OCI-LY1 (cell line): Measurements from ENCODE around the gene NDFIP2.

Experiments
- EZH2 ChIP-seq: fragments of 200-600 bp; sonication (generic), shearing (Covaris generic); IDR thresholded peaks from 2 replicates; pipeline ENCODE4 v1.8.0; 2017; ENCODE audit warnings: borderline replicate concordance, mixed run types, mild to moderate bottlenecking, antibody characterized with exemption, low read length, moderate library complexity, mixed read lengths
- TF ChIP-seq, protein P1 (sequence below): fragments of 200-600 bp; sonication (generic), shearing (Covaris generic); IDR thresholded peaks from 2 replicates; pipeline ENCODE4 v1.5.1; 2017; ENCODE audit warnings: mild to moderate bottlenecking, antibody characterized with exemption, low read length, moderate library complexity, mixed read lengths

DNA sequence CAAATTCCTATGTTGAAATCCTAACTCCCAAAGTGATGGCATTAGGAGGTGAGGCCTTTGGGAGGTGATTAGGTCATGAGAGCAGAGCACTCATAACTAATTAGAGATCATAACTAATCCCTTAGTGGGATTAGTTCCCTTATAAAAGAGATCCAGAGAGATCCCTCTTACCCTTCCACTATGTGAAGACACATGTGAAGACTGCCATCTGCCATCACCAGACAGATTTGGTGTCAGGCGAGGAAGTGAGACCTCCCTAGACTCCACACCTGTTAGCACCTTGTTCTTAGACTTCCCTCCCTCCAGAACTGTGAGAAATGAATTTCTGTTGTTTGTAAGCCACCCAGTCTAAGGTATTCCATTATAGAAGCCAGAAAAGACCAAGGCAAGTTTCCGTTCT, 112.2 kb downstream of the NDFIP2 start:
- TF ChIP-seq, protein P1, sequence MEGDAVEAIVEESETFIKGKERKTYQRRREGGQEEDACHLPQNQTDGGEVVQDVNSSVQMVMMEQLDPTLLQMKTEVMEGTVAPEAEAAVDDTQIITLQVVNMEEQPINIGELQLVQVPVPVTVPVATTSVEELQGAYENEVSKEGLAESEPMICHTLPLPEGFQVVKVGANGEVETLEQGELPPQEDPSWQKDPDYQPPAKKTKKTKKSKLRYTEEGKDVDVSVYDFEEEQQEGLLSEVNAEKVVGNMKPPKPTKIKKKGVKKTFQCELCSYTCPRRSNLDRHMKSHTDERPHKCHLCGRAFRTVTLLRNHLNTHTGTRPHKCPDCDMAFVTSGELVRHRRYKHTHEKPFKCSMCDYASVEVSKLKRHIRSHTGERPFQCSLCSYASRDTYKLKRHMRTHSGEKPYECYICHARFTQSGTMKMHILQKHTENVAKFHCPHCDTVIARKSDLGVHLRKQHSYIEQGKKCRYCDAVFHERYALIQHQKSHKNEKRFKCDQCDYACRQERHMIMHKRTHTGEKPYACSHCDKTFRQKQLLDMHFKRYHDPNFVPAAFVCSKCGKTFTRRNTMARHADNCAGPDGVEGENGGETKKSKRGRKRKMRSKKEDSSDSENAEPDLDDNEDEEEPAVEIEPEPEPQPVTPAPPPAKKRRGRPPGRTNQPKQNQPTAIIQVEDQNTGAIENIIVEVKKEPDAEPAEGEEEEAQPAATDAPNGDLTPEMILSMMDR = no peak
- no peak for TF ChIP-seq EZH2
